NOMO-1 (cell line): ENCODE data around the gene SIL1.
"Not testable (repeated sequence)": the region's sequence is repeated elsewhere in the genome, so short reads cannot be mapped to it uniquely, and the experiment has no call there.

ENCODE experiments used
- DNase-seq, 2 experiments: peaks; one replicate each; lab custom pipeline; 2025; ENCODE audit not compliant: unreplicated experiment in 2 of 2; lab: John Stamatoyannopoulos, UW

SIL1 gene

DNA sequence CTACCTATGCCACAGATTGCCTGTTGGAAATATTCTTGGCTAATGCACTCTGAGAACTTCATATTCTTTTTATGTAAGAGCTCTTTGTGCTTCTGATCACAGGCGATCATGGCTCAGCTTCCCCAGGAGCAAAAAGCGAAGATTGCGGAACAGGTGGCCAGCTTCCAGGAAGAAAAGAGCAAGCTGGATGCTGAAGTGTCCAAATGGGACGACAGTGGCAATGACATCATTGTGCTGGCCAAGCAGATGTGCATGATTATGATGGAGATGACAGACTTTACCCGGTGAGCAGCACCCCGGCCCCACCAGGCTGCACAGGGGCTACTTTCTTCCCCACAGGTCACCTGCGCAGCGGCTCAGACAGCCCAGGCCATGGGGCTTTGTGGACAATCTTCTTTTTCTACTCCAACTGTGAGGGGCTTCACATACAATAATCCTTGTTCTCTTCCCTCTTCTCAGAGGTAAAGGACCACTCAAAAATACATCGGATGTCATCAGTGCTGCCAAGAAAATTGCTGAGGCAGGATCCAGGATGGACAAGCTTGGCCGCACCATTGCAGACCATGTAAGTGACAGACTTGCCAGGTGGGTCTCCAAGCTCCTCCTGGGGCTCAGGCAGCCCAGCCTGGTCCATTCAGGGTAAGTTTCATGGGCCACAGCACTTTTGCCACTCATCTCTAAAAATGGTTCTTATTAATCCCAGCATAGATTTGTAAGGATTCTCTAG is 267.6 kb downstream of the SIL1 start:
- no peak for DNase-seq

- DNase-seq: no peak
Measured at GRCh38 chr5:138929571-138929955, 268.6 kb downstream of the SIL1 start.

DNA sequence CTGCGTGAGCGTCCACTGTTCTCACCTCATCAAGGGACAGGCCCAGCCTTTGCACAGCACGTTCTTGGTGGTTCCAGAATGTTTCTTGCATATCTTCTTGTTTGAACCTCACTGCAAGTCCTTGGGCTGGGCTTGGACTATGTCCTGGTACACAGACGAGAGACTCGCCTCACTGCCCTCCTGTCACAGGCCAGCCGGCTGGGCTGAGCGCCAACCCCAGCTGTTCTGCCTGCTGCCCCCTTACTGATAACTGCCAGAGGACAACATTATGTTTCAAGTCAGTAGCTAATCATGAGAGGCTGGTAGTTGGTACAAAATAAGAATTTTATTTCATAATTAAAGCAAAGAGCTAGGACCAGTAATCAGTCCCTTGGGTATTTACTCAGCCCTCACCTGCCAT is 270.2 kb downstream of the SIL1 start:
- no peak for DNase-seq

DNA sequence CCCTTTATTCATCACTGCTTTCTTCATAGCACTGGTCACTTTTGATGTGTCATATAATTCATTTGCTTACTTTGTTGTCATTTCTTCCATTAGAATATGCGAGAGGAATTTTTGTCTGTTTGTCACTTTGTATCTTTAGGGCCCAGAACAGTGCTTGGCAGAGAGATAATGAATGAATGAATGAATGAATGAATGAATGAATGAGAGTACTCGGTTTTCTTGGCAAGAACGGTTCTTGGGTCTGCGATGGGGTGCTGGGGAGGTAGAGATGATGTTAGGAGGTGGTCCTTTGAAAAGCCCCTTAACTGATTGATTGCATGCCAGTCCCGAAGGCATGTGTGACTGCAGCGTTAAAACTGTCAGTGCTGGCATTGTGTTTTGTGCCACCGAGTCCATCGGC is 270.6 kb downstream of the SIL1 start:
- no peak for DNase-seq

GRCh38 chr5:138926688-138927448 is 271.3 kb downstream of the SIL1 start:
- DNase-seq: no peak

GRCh38 chr5:138926257-138926656 is 271.9 kb downstream of the SIL1 start:
- DNase-seq: no peak

GRCh38 chr5:138925090-138925635 is 273.0 kb downstream of the SIL1 start:
- no peak for DNase-seq

GRCh38 chr5:138922494-138922893 is 275.7 kb downstream of the SIL1 start:
- no peak for DNase-seq

DNA sequence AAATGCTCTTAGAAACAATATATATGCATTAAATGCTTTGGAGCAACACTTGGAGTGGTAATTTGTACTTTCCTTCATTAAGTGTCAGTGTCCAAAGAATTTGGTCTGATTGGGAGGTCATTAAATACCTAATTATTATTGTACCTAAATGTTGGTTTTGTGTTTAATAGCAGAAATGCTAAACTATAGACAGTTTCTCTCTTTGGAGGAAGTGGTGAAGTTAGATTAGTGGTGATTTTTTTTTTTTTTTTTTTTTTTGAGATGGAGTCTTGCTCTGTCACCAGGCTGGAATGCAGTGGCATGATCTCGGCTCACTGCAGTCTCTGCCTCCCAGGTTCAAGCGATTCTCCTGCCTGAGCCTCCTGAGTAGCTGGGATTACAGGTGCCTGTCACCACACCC is 276.8 kb downstream of the SIL1 start:
- DNase-seq: not testable (repeated sequence)

- DNase-seq: no peak
Measured at GRCh38 chr5:138920181-138920580, 278.0 kb downstream of the SIL1 start.

- no peak for DNase-seq
Measured at GRCh38 chr5:138918686-138919085, 279.5 kb downstream of the SIL1 start.

DNA sequence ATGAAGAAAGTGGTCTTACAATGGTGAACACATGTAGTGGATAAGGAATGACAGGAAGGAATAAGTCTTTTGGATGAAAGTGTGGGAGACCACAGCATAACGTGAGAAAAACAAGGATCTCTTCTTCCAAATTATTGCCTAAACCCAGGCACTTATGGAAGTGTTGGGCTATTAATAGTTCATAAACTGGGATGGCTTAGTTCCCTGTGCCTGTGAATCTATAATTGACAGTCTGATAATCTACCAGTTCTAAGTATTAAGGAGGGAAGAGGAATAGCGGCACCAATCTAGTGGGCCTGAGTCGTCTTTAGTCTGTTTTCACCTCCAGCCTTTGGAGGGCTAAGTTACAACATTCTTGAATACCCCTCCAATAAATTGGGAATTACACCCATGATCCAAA is 283.8 kb downstream of the SIL1 start:
- no peak for DNase-seq

GRCh38 chr5:138913773-138914172 is 284.4 kb downstream of the SIL1 start:
- no peak for DNase-seq

- no peak for DNase-seq
Measured at GRCh38 chr5:138912093-138912492, 286.1 kb downstream of the SIL1 start.

- no peak for DNase-seq
Measured at GRCh38 chr5:138911441-138911840, 286.7 kb downstream of the SIL1 start.

- DNase-seq: no peak
Measured at GRCh38 chr5:138910546-138911185, 287.5 kb downstream of the SIL1 start.

DNA sequence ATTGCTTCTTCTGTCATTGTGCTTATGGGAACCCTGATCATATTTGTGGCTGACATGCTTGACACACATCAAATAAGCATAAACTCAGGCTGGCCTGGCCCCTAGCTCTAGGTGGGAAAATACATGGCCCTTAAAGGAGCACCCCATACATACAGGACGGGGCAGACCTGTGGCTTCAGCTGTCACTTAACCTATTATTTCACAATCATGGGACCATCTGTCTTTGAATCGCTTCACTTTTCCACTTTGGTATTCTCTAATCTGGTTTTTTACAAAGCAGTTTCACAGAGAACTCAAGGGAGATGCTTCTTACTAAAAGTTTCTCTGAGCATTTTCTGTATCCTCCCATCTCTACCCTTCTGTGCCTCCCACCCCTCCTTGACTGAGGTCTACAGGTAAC is 288.4 kb downstream of the SIL1 start:
- DNase-seq: no peak

GRCh38 chr5:138905541-138905940 is 292.6 kb downstream of the SIL1 start:
- no peak for DNase-seq

DNA sequence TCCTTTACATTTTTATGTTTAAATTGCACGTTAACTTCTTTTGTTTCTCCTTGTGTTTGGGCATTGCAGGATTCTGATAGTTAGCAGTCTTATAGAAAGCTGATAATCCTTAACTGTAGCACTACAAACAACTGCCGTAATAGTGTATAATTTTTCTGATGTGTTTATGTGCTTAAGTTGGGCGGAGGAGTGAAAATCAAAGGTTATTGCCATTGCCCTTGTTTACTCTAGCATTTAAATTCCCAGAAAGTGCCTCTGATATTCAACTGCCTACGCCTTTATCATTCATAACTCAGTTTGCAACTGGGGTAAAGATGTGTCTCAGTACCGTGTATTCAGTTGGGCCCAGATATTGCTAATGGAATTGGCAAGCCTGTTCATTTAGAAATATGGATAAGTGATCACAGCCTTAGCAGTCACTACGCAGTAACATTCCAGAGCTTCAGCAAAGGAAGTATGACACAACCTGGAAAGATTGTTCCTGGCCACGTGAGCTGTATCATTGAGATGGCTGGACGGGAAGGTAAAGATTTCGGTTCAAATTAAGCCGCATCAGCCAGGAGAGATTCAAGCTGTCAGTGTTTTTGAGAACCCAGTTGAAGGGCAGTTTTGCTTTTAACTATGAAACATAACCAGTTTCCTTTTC is 294.9 kb downstream of the SIL1 start:
- no peak for DNase-seq

- no peak for DNase-seq
Measured at GRCh38 chr5:138901716-138902115, 296.5 kb downstream of the SIL1 start.
